HS-5 (cell line): ENCODE results near the gene GLIS1.
A peak's percentile ranks its signal among the peaks of the same experiment; 100 is the strongest.

ENCODE experiments used
- DNase-seq: peaks from one replicate; pipeline ENCODE4 v3.0.0-alpha.2; 2012; ENCODE audit warnings: low read depth

GLIS1 gene

DNA sequence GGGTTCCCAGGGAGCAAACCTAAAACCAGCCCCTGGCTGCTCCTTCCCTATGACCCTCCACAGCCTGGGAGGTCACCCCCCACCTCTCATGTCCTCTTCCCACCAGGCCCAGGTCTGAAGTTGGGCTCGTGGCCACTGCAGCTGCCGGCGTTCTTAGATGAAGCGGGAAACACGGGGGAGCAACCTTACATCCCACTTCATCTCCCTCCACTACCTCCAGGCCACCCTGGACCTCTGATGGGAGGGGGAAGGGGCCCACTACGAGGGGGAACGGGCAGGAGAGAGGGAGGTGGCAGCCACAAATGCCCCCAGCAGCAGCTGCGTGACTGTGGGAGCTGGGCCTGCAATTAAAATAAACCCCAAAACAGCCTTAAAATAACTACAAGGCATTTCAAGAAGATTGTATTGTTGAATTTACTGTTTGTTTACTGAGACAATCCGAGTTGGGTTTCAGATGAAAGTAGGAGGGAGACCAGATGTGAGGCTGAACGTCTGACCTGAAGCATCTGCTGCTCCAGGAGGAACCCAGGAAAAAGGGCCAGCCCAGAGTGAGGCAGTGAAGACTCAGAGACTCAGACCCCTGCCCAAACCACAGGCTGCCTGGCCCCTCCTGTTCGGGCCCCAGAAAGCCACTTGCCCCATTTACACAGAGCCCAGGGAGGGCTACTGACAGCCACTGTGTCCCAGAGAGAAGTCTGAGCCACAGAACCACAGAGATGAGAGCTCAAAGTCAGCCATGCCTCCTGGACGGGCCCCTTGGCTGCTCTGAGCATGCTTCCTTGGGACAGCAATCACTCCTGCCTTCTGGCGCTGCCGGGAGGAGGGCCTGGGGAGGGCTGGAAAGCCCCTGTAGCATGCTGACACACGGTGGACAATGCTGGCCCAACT is 59.8 kb downstream of the GLIS1 start:
- DNase-seq = no peak

DNA sequence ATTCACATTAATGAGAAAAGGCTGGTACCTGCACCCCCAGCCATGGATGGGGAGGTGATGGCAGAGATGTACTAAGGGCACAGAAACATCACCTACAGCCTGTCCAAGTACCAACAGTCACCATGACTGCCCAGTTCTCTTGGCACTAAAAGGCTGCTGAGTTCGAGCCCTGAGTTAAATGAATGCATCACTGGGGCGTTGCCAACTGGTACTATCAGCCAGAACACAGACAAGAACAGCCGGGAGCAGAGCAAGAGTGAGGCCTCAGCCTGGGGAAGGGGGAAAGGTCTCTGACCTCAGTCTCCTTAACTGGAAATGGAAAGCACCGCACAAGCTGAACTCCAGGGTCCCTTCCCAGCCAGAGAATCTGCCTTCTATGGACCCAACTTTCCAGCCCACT is 60.5 kb downstream of the GLIS1 start:
- no peak for DNase-seq

DNA sequence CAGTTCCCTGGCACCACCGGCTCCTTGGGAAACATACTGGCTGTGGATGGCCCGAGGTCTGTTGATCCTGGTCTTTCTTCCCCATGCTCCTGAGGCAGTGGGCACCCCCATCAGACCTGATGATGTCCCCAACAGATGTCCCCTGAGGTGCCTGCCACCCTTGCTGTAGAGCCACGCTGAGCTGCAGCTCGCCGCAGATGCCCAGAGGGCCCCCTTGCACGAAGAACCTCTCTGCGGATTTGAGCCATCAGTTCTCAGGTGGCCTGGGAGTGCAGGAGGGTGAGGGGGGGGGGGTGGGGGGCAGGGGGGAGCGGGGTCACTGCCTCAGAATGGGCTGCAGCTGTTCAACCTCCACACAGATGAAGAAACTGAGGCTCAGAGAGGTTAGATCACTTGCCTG is 60.9 kb downstream of the GLIS1 start:
- no peak for DNase-seq

DNA sequence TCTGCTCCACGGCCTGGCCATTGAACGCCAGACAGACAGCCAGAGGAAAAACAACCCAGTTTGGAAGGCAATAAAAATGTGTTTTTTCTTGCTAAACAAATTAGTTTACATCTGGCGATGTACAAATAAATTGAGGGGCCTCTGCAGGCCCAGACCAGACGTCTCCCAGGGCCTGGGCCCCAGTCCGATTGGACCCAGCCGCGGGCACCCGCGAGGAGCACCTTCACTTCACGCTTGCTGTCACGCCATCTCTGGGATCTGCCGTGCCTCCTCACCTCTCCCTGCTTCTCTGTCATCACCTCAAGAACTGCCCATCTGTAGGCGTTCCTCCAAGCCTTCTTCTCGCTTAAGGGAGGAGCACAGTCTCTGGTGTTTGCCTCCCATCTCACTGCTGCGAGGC is 61.5 kb downstream of the GLIS1 start:
- no peak for DNase-seq

- no peak for DNase-seq
Observed at GRCh38 chr1:53672785-53673184, 66.2 kb downstream of the GLIS1 start.

GRCh38 chr1:53672243-53672642 is 66.7 kb downstream of the GLIS1 start:
- DNase-seq = no peak

- no peak for DNase-seq
Observed at GRCh38 chr1:53669621-53670191, 69.3 kb downstream of the GLIS1 start.

DNA sequence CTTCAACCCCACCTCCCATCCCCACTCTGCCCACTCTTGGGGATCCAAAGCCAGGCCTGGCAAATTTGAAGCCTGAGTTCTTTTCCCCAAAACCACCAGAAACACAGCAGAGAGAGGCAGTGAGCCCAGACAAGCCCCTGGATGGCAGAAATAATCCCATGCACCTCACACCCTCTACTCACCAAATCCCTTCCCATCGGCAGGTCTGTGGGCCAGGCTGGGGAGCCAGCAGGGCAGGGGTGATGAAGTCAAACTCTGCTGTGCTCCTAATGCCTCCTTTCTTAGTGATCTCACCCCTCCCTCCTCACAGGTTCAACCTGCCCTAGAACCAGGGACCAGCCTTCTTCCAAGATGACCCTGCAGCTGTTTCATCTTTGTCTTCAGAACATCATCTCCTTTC is 72.4 kb downstream of the GLIS1 start:
- no peak for DNase-seq

- DNase-seq = no peak
Observed at GRCh38 chr1:53665996-53666395, 73.0 kb downstream of the GLIS1 start.

GRCh38 chr1:53663529-53664300 is 75.2 kb downstream of the GLIS1 start:
- DNase-seq = no peak

GRCh38 chr1:53662951-53663350 is 76.0 kb downstream of the GLIS1 start:
- DNase-seq = no peak

- no peak for DNase-seq
Observed at GRCh38 chr1:53662169-53662568, 76.8 kb downstream of the GLIS1 start.

DNA sequence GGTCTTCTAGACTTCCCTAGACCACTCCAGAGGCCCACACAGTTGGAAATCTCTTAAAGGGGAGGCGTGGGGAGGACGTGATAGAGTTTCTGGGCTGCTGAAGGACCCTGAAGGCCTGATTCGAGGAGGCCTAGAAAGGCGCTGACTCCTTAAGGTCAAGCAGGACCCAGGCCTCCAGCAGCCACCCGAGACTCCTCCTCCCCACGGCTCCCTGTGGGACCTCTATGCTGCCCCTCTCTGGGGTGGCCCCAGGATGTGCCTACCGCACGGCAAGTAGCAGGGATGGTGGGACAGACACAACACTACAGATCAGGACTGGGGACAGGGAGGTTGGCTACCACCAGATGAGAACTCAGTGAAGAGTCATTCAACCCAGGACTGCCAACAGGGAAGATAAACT is 77.5 kb downstream of the GLIS1 start:
- DNase-seq = no peak

DNA sequence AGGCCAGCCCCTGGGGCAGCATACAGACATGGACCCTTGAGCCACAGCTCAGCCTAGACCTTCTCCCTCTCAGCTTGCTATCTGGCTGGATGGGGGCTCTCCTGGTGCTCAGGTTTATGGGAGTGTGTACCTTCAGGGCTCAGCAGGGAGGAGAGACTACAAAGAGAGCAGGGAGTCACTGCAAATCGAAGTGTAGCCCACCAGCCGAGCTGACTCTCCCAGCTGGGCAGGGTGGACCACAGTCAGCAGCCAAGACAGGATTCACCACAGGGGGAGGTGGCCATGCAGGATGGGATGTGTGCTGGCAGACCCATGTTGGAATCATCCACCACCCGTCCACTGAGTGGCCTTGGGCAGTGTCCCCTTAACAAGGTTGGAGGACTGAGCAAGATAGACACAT is 78.3 kb downstream of the GLIS1 start:
- no peak for DNase-seq

- DNase-seq = no peak
Observed at GRCh38 chr1:53659436-53659835, 79.5 kb downstream of the GLIS1 start.

GRCh38 chr1:53658489-53659230 is 80.3 kb downstream of the GLIS1 start:
- DNase-seq = no peak

- DNase-seq = no peak
Observed at GRCh38 chr1:53657891-53658396, 81.0 kb downstream of the GLIS1 start.

DNA sequence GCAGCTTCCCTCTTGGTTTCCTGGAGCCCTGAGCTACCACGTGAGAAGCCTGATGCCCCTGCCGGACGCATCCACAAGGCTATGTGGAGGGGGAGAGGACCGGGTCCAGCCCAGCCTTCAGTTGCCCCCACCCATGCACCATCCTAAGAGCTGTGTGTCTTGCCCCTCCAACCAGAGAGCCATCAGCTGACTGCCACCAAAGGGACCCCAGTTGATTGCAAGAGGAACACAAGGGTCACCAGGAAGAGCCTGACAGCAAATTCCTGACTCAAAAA is 81.5 kb downstream of the GLIS1 start:
- DNase-seq = no peak

DNA sequence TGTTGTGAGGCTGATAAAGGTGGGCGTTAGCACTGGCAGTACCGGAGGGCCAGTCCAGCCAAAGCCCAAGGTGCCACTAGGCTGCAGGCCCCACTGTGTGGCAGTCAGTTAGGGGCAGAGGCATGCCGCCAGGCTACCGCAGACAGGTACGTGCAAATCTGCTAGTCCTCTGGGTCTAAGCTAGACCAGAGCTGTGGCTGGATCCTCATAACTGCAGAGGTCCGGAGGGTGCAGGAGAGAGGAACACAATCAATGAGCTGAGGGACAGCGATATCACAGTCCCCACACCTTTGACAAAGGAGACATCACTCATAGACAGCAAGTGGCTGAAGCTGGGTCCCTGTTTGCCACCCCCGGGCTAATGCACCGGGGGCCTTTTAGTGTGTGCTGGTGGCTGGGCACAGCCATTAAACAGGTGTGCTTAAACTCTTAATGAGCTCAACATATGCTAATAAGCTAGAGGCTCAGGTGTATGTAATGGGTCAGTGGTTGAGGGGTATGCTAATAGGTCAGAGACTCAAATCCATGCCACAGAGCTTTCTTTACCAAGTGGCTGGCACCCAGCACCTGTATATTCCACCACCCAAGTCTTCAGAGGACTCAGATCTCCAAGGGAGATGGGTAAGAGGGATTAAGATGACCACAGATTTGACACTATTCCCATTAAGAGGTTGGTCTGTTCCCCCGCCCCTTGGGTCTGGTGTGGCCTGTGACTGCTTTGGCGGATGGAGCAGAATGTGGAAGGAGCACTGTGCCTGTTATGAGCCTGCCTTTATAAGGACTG is 82.0 kb downstream of the GLIS1 start:
- no peak for DNase-seq

- peak; percentile 61 for DNase-seq
Observed at GRCh38 chr1:53655931-53656746, 82.8 kb downstream of the GLIS1 start.
